ENCODE measurements around the gene TLR8. TPM values are rescaled to one million over a fixed set of nuclear protein-coding genes. Genes with fewer than 3 reads are reported as not detected.

Gene TLR8
- total RNA-seq, 6 experiments from 2014 or later, result not detected

GRCh38 chrX:12911122-12911470 lies 4.7 kb downstream of the TLR8 start:
- Mint-ChIP-seq H3K27ac (no peak overlapping the region), H3K9me3 (no peaks in the 10 kb centered on the region), H3K27me3 (ENCODE audit: insufficient read depth) (no peaks in the 10 kb centered on the region; the same call in none of the 2 replicates), H3K4me3 (no peak overlapping the region), H3K36me3 (ENCODE audit: low read depth) (no peaks in the 10 kb centered on the region), H3K4me1 (ENCODE audit: low read depth) (no peaks in the 10 kb centered on the region)
- TF ChIP-seq, protein P1, sequence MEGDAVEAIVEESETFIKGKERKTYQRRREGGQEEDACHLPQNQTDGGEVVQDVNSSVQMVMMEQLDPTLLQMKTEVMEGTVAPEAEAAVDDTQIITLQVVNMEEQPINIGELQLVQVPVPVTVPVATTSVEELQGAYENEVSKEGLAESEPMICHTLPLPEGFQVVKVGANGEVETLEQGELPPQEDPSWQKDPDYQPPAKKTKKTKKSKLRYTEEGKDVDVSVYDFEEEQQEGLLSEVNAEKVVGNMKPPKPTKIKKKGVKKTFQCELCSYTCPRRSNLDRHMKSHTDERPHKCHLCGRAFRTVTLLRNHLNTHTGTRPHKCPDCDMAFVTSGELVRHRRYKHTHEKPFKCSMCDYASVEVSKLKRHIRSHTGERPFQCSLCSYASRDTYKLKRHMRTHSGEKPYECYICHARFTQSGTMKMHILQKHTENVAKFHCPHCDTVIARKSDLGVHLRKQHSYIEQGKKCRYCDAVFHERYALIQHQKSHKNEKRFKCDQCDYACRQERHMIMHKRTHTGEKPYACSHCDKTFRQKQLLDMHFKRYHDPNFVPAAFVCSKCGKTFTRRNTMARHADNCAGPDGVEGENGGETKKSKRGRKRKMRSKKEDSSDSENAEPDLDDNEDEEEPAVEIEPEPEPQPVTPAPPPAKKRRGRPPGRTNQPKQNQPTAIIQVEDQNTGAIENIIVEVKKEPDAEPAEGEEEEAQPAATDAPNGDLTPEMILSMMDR (IDR thresholded peaks at IDR 0.05), result no peak
- no peak for DNase-seq

DNA sequence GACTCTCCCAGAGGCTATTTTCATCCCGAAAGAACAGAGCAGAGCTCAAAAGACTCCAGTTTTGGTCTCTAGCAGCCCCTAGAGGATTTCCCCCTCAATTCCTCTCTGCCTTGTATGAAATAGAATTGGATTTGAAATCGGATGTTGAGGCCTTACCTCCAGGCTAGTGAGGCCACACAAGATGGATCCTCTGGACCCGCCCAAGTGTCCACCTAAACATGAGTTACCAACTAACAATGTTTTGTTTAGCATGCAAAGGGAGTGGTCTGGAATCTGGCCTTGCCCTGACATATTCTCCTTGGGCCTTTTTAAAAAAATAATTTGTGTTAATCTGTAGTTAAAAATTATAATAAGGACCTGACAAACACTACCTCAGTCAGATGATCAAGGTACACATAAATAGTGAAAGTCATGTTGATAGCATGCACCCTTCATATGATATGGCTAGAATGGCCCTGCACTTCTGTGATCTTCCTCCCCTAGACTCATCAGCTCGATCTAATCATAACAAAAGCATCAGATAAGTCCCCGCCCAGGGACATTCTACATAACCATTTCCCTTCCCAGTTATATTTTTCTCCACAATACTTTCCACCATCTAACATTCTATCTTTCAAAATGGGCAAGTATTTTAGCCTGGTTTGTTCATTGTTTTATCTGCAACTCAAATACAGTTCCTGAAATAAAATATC lies 6.5 kb downstream of the TLR8 start:
- Mint-ChIP-seq H3K27me3 (ENCODE audit: insufficient read depth) (no peaks in the 10 kb centered on the region; the same call in none of the 2 replicates), H3K4me1 (ENCODE audit: low read depth) (no peaks in the 10 kb centered on the region), H3K4me3 (no peak overlapping the region), H3K9me3 (no peaks in the 10 kb centered on the region), H3K27ac (no peak overlapping the region), H3K36me3 (ENCODE audit: low read depth) (no peaks in the 10 kb centered on the region)
- TF ChIP-seq, protein P1 (IDR thresholded peaks at IDR 0.05), result no peak
- no peak for DNase-seq

- Mint-ChIP-seq H3K27ac (no peak overlapping the region), H3K36me3 (ENCODE audit: low read depth) (no peaks in the 10 kb centered on the region), H3K27me3 (ENCODE audit: insufficient read depth) (peaks cover 1% of the 10 kb centered on the region; the same call in 1 of the 2 replicates), H3K4me1 (ENCODE audit: low read depth) (no peaks in the 10 kb centered on the region), H3K9me3 (no peaks in the 10 kb centered on the region), H3K4me3 (no peak overlapping the region)
- TF ChIP-seq, protein P1 (IDR thresholded peaks at IDR 0.05), result no peak
- DNase-seq, result no peak
Observed at GRCh38 chrX:12917753-12918152, 11.3 kb downstream of the TLR8 start.

GRCh38 chrX:12919051-12919450 lies 12.6 kb downstream of the TLR8 start:
- Mint-ChIP-seq H3K36me3 (ENCODE audit: low read depth) (no peaks in the 10 kb centered on the region), H3K27ac (no peak overlapping the region), H3K9me3 (no peaks in the 10 kb centered on the region), H3K4me3 (no peak overlapping the region), H3K27me3 (ENCODE audit: insufficient read depth) (peaks cover 1% of the 10 kb centered on the region; the same call in 1 of the 2 replicates), H3K4me1 (ENCODE audit: low read depth) (no peaks in the 10 kb centered on the region)
- DNase-seq, result no peak
- TF ChIP-seq, protein P1 (IDR thresholded peaks at IDR 0.05), result no peak

GRCh38 chrX:12919620-12920019 lies 13.2 kb downstream of the TLR8 start:
- Mint-ChIP-seq H3K36me3 (ENCODE audit: low read depth) (no peaks in the 10 kb centered on the region), H3K27ac (no peak overlapping the region), H3K9me3 (no peaks in the 10 kb centered on the region), H3K27me3 (ENCODE audit: insufficient read depth) (peaks cover 4% of the 10 kb centered on the region; the same call in 1 of the 2 replicates), H3K4me3 (no peak overlapping the region), H3K4me1 (ENCODE audit: low read depth) (no peaks in the 10 kb centered on the region)
- DNase-seq, result no peak
- TF ChIP-seq, protein P1 (IDR thresholded peaks at IDR 0.05), result no peak

Measured in HFFc6 (cell line).